HL-60 (cell line): ENCODE data around the gene DYRK2.
A peak's percentile ranks its signal among the peaks of the same experiment; 100 is the strongest.

Experiments used
- DNase-seq, 2 experiments: peaks; one replicate each; pipeline ENCODE4 v3.0.0-alpha.2; 2010 to 2020; ENCODE audit warnings: low read depth in 1 of 2, low spot score in 1 of 2
- H3K27ac ChIP-seq: fragments of 250-450 bp; sonication (Bioruptor Pico); replicated peaks from 2 replicates; pipeline ENCODE4 v1.5.1; 2020; ENCODE audit warnings: mild to moderate bottlenecking, moderate library complexity
- H3K27me3 ChIP-seq: fragments of 250-450 bp; sonication (Bioruptor Pico); 2 replicates; pipeline ENCODE4 v1.5.1; 2021; ENCODE audit warnings: mild to moderate bottlenecking, moderate library complexity; ENCODE audit not compliant: insufficient read depth, poor library complexity, severe bottlenecking
- H3K4me3 ChIP-seq: replicated peaks from 2 replicates; pipeline ENCODE4 v1.5.1; 2011; ENCODE audit warnings: mild to moderate bottlenecking, control low read depth, low read length; ENCODE audit not compliant: insufficient read depth
- GABPA ChIP-seq: IDR thresholded peaks from 2 replicates; pipeline ENCODE4 v1.6.1; 2012; ENCODE audit warnings: low read depth
- POLR2AphosphoS5 ChIP-seq: IDR thresholded peaks from 2 replicates; pipeline ENCODE4 v1.6.1; 2012; ENCODE audit warnings: low read depth
- SPI1 ChIP-seq: IDR thresholded peaks from 2 replicates; pipeline ENCODE4 v1.6.1; 2012; ENCODE audit warnings: low read depth, mild to moderate bottlenecking, borderline replicate concordance
- TF ChIP-seq, protein P1 (sequence below): IDR thresholded peaks from 2 replicates; pipeline ENCODE4 v1.6.1; 2012; ENCODE audit warnings: low read depth; ENCODE audit not compliant: insufficient replicate concordance
- TF ChIP-seq, protein P2 (sequence below): IDR thresholded peaks from one replicate; pipeline ENCODE4 v1.5.1; 2011; ENCODE audit warnings: low read length, control low read depth, inconsistent platforms; ENCODE audit not compliant: insufficient read depth

DYRK2 gene

DNA sequence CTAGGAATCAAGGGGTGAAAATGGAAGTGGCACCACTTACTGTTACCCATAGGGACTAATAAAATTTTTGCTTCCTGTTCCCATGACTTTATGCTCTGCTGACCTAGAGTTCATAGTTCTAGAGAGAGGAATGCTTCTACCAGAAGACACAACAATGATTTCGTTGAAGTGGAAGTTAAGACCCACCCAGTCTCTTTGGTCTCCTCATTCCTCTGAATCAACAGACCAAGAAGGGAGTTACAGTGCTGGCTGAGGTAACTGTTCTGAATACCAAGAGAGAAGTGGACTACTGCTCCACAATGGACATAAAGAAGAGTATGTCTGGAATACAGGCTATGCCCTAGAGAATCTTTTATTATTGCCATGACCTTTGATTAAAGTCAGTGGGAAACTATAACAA is 23.5 kb upstream of the DYRK2 start:
- TF ChIP-seq GABPA = no peak
- no peak for TF ChIP-seq SPI1
- TF ChIP-seq, protein P1, sequence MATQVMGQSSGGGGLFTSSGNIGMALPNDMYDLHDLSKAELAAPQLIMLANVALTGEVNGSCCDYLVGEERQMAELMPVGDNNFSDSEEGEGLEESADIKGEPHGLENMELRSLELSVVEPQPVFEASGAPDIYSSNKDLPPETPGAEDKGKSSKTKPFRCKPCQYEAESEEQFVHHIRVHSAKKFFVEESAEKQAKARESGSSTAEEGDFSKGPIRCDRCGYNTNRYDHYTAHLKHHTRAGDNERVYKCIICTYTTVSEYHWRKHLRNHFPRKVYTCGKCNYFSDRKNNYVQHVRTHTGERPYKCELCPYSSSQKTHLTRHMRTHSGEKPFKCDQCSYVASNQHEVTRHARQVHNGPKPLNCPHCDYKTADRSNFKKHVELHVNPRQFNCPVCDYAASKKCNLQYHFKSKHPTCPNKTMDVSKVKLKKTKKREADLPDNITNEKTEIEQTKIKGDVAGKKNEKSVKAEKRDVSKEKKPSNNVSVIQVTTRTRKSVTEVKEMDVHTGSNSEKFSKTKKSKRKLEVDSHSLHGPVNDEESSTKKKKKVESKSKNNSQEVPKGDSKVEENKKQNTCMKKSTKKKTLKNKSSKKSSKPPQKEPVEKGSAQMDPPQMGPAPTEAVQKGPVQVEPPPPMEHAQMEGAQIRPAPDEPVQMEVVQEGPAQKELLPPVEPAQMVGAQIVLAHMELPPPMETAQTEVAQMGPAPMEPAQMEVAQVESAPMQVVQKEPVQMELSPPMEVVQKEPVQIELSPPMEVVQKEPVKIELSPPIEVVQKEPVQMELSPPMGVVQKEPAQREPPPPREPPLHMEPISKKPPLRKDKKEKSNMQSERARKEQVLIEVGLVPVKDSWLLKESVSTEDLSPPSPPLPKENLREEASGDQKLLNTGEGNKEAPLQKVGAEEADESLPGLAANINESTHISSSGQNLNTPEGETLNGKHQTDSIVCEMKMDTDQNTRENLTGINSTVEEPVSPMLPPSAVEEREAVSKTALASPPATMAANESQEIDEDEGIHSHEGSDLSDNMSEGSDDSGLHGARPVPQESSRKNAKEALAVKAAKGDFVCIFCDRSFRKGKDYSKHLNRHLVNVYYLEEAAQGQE = no peak
- TF ChIP-seq POLR2AphosphoS5 = no peak
- TF ChIP-seq, protein P2, sequence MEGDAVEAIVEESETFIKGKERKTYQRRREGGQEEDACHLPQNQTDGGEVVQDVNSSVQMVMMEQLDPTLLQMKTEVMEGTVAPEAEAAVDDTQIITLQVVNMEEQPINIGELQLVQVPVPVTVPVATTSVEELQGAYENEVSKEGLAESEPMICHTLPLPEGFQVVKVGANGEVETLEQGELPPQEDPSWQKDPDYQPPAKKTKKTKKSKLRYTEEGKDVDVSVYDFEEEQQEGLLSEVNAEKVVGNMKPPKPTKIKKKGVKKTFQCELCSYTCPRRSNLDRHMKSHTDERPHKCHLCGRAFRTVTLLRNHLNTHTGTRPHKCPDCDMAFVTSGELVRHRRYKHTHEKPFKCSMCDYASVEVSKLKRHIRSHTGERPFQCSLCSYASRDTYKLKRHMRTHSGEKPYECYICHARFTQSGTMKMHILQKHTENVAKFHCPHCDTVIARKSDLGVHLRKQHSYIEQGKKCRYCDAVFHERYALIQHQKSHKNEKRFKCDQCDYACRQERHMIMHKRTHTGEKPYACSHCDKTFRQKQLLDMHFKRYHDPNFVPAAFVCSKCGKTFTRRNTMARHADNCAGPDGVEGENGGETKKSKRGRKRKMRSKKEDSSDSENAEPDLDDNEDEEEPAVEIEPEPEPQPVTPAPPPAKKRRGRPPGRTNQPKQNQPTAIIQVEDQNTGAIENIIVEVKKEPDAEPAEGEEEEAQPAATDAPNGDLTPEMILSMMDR = no peak
- Histone ChIP-seq H3K27me3 (no peaks in the 10 kb centered on the region), H3K4me3 (no peak overlapping the region), H3K27ac (no peak overlapping the region)
- DNase-seq = no peak

- H3K4me3 ChIP-seq = no peak overlapping the region
- DNase-seq = no peak
- TF ChIP-seq, protein P2 = no peak
- TF ChIP-seq SPI1 (no peak), POLR2AphosphoS5 (no peak), GABPA (no peak)
- TF ChIP-seq, protein P1 = no peak
- no peaks in the 10 kb centered on the region for H3K27me3 ChIP-seq
- no peak overlapping the region for H3K27ac ChIP-seq
Measured at GRCh38 chr12:67626156-67626555, 22.4 kb upstream of the DYRK2 start.

DNA sequence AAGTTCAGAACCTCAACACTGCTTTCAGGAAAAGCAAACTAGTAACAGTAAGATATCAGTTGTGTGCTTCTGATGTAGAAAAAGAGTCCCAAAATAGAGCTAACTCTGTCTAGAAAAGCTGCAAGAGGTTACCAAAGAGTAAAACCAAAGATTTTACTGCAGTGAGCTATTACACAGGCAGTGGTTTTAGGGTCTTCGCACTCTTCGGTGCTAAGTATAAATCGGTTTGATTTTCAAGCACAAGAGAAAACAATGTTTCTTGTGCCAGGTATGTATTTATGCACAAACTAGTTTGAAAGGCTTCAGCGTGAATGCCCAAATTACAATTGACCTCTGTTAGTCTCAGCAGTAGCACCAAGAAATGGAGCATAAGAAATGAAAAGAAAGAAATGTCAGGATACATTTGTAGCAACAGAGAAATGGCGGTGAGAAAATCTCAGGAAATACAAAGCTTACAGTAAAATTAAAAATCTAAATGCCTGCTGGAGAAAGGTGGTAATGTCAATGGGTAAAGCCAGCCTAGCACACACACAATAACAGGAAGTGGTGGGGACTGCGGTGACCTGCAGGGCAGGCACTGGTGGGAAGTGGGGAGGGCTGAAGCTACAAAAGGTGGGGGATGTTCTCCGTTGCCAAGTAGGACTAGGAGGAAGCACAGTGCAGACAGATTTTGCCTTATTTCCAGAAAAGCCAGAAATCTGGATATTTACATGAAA is 18.0 kb upstream of the DYRK2 start:
- Histone ChIP-seq H3K4me3 (no peak overlapping the region), H3K27ac (no peak overlapping the region; the same call in 1 of the 2 replicates), H3K27me3 (no peaks in the 10 kb centered on the region)
- peak; percentile 55 to 94 for DNase-seq
- TF ChIP-seq SPI1 (peak; percentile 98), POLR2AphosphoS5 (peak; percentile 89), GABPA (peak; percentile 54; the same call in 1 of the 2 replicates)
- TF ChIP-seq, protein P2 = no peak
- TF ChIP-seq, protein P1 = no peak
